ENCODE measurements around the gene SPPL3. TPM values are rescaled to one million over a fixed set of nuclear protein-coding genes. Genes with fewer than 3 reads are reported as not detected.

The SPPL3 gene
- total RNA-seq, 1 donor from 2014 or later: 44.1 TPM

DNA sequence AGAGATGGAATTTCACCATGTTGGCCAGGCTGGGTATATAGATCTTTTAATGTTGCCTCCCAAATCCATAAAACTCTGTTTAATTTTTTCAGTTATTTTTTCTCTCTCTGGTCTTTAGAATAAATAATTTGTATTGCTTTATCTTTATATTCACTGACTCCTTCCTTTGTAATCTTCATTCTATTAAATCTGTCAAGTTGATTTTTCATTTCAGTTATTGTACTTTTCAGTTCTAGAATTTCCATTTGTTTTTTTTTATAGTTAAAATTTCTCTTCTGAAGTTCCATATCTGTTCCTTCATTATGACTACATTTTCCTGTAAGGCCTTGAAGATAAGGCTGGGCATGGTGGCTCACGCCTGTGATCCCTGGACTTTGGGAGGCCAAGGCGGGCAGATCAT, 13.6 kb upstream of the SPPL3 start:
- Histone ChIP-seq H3K4me3 (no peak overlapping the region), H3K27ac (no peak overlapping the region), H3K27me3 (no peaks in the 10 kb centered on the region), H3K9me3 (peaks cover 7% of the 10 kb centered on the region), H3K4me1 (no peaks in the 10 kb centered on the region), H3K36me3 (no peaks in the 10 kb centered on the region)
- ATAC-seq: no peak
- DNase-seq: no peak
- intact Hi-C loops (cut with DNase I): no loop called here
- TF ChIP-seq CTCF (IDR thresholded peaks at IDR 0.05): no peak

DNA sequence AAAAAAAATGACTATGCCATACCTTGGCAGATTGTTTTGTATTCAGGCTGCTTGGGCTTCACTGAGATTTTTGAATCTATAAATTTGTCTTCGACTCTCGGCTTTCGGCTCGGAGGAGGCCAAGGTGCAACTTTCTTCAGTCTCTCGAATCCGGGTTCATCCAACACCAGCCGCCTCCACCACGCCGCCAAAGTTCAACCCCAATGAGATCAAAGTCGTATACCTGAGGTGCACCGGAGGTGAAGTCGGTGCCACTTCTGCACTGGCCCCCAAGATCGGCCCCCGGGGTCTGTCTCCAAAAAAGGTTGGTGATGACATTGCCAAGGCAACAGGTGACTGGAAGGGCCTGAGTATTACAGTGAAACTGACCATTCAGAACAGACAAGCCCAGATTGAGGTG, 12.4 kb upstream of the SPPL3 start:
- Histone ChIP-seq H3K4me3 (no peak overlapping the region), H3K27ac (no peak overlapping the region), H3K36me3 (no peaks in the 10 kb centered on the region), H3K27me3 (no peaks in the 10 kb centered on the region), H3K4me1 (no peaks in the 10 kb centered on the region), H3K9me3 (peaks cover 7% of the 10 kb centered on the region)
- ATAC-seq: no peak
- no peak for TF ChIP-seq CTCF (IDR thresholded peaks at IDR 0.05)
- no peak for DNase-seq
- intact Hi-C loops (cut with DNase I): no loop called here

GRCh38 chr12:120914794-120915193, 10.6 kb upstream of the SPPL3 start:
- DNase-seq (no peak), ATAC-seq (no peak)
- no peaks in the 10 kb centered on the region for H3K36me3 ChIP-seq
- H3K27ac ChIP-seq: no peak overlapping the region
- no peaks in the 10 kb centered on the region for H3K27me3 ChIP-seq
- H3K9me3 ChIP-seq: peaks cover 7% of the 10 kb centered on the region
- TF ChIP-seq CTCF (IDR thresholded peaks at IDR 0.05): no peak
- H3K4me3 ChIP-seq: no peak overlapping the region
- no peaks in the 10 kb centered on the region for H3K4me1 ChIP-seq
- intact Hi-C loops (cut with DNase I): no loop called here

DNA sequence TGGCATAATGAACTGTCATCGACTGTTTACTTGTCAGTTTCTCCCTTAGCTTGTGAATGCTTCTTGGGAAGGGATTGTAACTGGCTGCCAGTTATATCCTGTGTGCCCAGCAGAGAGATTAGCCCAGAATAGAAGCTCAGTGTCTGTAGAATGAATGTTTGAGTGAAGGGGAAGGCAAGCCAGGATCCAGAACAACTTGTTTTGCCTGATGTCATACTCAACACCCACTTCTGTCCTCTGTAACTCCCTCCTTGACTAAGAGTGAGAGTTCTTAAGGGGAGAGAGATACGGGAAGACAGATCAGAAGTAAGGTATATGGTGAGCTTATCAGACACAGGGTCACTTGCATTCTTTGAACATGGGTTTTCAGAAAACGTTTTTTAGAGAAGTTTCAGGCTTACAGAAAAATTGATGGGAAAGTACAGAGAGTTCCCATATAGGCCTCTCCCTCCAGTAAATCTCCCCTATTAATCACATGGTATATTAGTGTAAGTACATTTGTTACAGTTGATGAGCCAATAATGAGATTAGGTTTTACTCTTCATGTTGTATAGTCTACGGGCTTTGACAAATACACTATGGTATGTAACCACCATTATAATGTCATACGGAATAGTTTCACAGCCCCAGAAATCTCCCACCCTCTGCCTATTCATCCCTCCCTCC, 5.6 kb upstream of the SPPL3 start:
- H3K4me3 ChIP-seq: no peak overlapping the region
- no peaks in the 10 kb centered on the region for H3K4me1 ChIP-seq
- H3K27me3 ChIP-seq: no peaks in the 10 kb centered on the region
- intact Hi-C loops (cut with DNase I): no loop called here
- H3K27ac ChIP-seq: no peak overlapping the region
- H3K9me3 ChIP-seq: no peaks in the 10 kb centered on the region
- no peak for DNase-seq
- ATAC-seq: no peak
- no peaks in the 10 kb centered on the region for H3K36me3 ChIP-seq
- no peak for TF ChIP-seq CTCF (IDR thresholded peaks at IDR 0.05)

GRCh38 chr12:120905856-120906384, 1.8 kb upstream of the SPPL3 start:
- no peak overlapping the region for H3K27ac ChIP-seq
- H3K4me3 ChIP-seq: no peak overlapping the region
- no peaks in the 10 kb centered on the region for H3K9me3 ChIP-seq
- DNase-seq: no peak
- H3K4me1 ChIP-seq: peaks cover 12% of the 10 kb centered on the region
- intact Hi-C loops (cut with DNase I): no loop called here
- ATAC-seq: no peak
- TF ChIP-seq CTCF (IDR thresholded peaks at IDR 0.05): no peak
- H3K36me3 ChIP-seq: no peaks in the 10 kb centered on the region
- no peaks in the 10 kb centered on the region for H3K27me3 ChIP-seq
